Glutamatergic neuron (in vitro differentiated cells): ENCODE results near the gene PLPPR3. TPM values are rescaled to one million over a fixed set of nuclear protein-coding genes. Genes with fewer than 3 reads are reported as not detected.

Experiments used
- DNase-seq: peaks from one replicate; pipeline ENCODE4 v3.0.0; 2022
- H3K27ac Mint-ChIP-seq: one replicate; pipeline ENCODE4 v1.8.0; 2020; ENCODE audit warnings: mild to moderate bottlenecking, mixed read lengths, inconsistent platforms; ENCODE audit not compliant: unreplicated experiment
- H3K27me3 Mint-ChIP-seq: one replicate; pipeline ENCODE4 v1.8.0; 2020; ENCODE audit warnings: mild to moderate bottlenecking, moderate library complexity, mixed read lengths, inconsistent platforms; ENCODE audit not compliant: unreplicated experiment
- H3K36me3 Mint-ChIP-seq: one replicate; pipeline ENCODE4 v1.8.0; 2020; ENCODE audit warnings: mild to moderate bottlenecking, mixed read lengths, inconsistent platforms; ENCODE audit not compliant: unreplicated experiment
- H3K4me1 Mint-ChIP-seq: one replicate; pipeline ENCODE4 v1.8.0; 2020; ENCODE audit warnings: mild to moderate bottlenecking, low read depth, mixed read lengths, inconsistent platforms; ENCODE audit not compliant: unreplicated experiment
- H3K4me3 Mint-ChIP-seq: one replicate; pipeline ENCODE4 v1.8.0; 2020; ENCODE audit warnings: mild to moderate bottlenecking, mixed read lengths, inconsistent platforms; ENCODE audit not compliant: unreplicated experiment
- H3K9me3 Mint-ChIP-seq: one replicate; pipeline ENCODE4 v1.8.0; 2020; ENCODE audit warnings: mild to moderate bottlenecking, moderate library complexity, mixed read lengths, inconsistent platforms; ENCODE audit not compliant: unreplicated experiment
- CTCF ChIP-seq: fragments of 200-600 bp; sonication (generic); IDR thresholded peaks from one replicate; pipeline ENCODE4 v1.5.0; 2021; ENCODE audit not compliant: partially characterized antibody, unreplicated experiment
- total RNA-seq: library from RNA; stranded (reverse); fragmentation: NEBNext Ultra II Directional; extraction: Animal tissue kit (Norgen Biotek cat#: 25700); gene quantifications from one replicate; pipeline ENCODE4 v1.2.1, GENCODE V29; 2021; ENCODE audit not compliant: unreplicated experiment

The PLPPR3 gene
- total RNA-seq, 1 donor from 2014 or later: 392 TPM

DNA sequence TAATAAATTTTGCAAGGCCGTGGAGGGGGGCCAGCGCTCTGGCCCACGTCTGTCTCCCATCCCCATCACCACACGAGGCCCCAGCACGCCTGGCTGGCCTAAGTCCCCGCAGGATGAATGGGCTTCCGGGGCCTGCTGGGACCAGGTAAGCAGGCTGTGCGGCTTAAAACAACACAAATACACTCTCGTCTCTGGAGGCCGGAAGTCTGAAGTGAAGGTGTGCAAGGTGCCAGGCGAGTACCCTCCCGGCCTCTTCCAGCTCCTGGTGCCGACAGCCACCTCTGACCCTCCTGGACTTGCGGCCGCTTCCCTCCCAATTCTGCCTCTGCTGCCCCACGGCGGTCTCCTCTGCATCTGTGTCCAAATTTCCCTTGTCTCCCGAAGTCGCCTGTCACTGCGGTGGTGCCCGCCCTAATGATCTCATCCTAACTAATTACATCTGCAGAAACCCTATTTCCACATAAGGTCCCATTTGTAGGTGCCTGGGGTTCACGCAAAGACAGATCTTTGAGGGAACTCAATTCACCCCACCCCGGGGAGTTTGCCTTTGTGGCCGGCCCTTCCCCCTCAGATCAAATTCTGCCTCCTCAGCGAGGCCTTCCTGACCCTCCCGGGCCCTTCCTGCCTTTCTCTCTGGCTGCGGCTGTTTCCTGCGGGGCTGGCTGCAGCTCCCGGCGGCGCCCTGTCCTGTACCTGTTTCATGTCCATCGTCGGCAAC, 32.6 kb downstream of the PLPPR3 start:
- peak overlapping the region; percentile 100 for H3K27ac Mint-ChIP-seq
- peak overlapping the region; percentile 80 for H3K4me3 Mint-ChIP-seq
- H3K9me3 Mint-ChIP-seq: peaks cover 18% of the 10 kb centered on the region
- no peaks in the 10 kb centered on the region for H3K36me3 Mint-ChIP-seq
- H3K4me1 Mint-ChIP-seq: peaks cover 14% of the 10 kb centered on the region
- TF ChIP-seq CTCF: no peak
- DNase-seq: peak; percentile 76
- peaks cover 19% of the 10 kb centered on the region for H3K27me3 Mint-ChIP-seq

DNA sequence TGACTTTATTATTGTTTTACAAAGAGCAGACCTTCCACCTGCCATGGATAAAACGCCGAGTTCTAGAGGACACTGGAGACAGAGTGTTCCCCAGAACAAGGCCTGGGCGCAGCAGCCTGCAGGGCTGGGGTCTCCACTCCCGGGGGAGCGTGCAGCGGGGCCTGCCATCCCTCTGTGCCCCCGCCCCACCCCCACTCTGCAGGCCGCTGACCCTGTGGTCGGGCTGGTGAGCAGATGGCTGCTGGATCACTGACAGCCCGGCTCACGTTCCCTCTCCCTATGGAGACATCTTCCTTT, 33.1 kb downstream of the PLPPR3 start:
- Mint-ChIP-seq H3K9me3 (peaks cover 18% of the 10 kb centered on the region), H3K4me3 (peak overlapping the region; percentile 80), H3K27me3 (peaks cover 19% of the 10 kb centered on the region), H3K27ac (peak overlapping the region; percentile 100), H3K4me1 (peaks cover 14% of the 10 kb centered on the region), H3K36me3 (no peaks in the 10 kb centered on the region)
- DNase-seq: peak; percentile 91
- no peak for TF ChIP-seq CTCF

DNA sequence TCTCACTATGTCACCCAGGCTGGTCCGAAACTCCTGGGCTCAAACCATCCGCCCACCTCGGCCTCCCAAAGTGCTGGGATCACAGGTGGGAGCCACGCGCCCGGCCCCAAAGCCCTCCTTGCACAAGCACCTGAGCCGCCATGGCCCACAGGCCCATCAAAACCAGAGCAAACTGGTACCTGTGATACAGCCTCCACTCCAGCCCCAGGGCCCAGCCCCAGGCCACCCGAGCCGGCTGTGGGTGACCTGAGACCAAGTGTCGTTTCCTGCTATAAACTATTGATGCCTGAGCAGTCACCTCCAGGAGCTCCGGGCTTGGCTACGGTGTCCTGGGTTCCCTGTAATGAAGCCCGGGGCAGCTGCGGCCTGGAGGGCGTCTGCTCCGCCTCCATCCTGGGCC, 34.2 kb downstream of the PLPPR3 start:
- peak overlapping the region; percentile 100 for H3K27ac Mint-ChIP-seq
- H3K36me3 Mint-ChIP-seq: no peaks in the 10 kb centered on the region
- no peak for DNase-seq
- H3K4me3 Mint-ChIP-seq: no peak overlapping the region
- H3K27me3 Mint-ChIP-seq: peaks cover 22% of the 10 kb centered on the region
- TF ChIP-seq CTCF: no peak
- peaks cover 17% of the 10 kb centered on the region for H3K4me1 Mint-ChIP-seq
- peaks cover 18% of the 10 kb centered on the region for H3K9me3 Mint-ChIP-seq

DNA sequence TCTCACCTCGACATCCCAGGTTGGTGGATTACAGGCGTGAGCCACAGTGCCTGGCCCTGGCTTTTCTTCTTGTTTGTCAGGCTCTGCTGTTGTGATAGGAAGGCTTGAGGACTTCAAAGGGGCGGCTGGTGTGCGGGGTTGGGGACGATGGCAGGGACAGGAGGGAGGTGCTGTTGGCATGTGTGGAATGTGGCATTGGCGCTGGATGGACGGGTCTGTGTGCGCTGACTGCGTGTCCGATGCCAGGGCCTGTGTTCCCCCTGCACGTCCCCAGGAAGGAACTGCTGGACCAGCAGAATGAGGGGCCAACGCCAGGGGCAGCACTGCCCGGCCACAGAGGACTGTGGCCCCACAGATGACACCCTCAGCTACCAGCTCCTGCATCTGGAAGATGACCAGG, 37.2 kb downstream of the PLPPR3 start:
- Mint-ChIP-seq H3K36me3 (no peaks in the 10 kb centered on the region), H3K27ac (no peak overlapping the region), H3K27me3 (peaks cover 15% of the 10 kb centered on the region), H3K4me3 (no peak overlapping the region), H3K4me1 (peaks cover 12% of the 10 kb centered on the region), H3K9me3 (peaks cover 11% of the 10 kb centered on the region)
- no peak for TF ChIP-seq CTCF
- no peak for DNase-seq

DNA sequence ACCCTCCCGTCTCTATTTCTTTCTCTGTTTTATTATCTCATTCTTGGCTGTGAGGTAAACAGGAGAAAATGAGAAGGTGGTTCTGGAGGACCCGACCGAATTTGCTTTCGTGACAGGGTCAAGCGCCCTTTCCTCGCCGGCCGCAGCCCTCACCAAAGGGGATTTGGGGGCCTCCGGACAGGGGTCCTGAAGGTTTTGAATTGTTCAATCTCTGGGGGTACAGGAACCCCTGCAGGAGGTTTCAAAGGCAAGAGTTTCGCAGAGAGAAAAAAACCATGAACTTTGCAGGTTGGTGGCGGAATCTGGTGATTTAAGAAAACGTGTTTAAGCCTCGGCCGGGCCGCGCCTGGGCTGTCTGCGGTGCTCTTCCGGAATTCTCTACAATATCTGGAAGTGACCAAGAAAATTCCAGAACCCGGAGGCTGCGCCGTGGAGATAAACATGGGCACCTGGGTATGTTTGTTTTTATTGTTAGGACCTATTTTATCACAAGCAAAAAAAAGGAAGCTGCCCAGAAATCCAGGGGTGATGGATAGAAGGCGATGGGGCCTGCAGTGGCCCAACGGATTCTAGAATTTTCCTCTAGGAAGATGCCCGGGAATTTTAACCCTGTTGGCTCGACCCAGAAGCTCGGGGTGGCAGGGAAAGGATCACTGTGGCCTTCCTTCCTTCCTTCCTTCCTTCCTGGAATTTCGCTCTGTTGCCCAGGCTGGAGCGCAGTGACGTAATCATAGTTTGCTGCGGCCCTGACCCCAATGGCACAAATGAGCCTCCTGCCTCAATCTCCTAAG, 38.7 kb downstream of the PLPPR3 start:
- no peak for TF ChIP-seq CTCF
- Mint-ChIP-seq H3K27me3 (peaks cover 8% of the 10 kb centered on the region), H3K36me3 (no peaks in the 10 kb centered on the region), H3K4me1 (peaks cover 7% of the 10 kb centered on the region), H3K27ac (no peak overlapping the region), H3K4me3 (no peak overlapping the region), H3K9me3 (peaks cover 3% of the 10 kb centered on the region)
- no peak for DNase-seq
